Transverse colon (tissue), 3 donors: ENCODE measurements around the gene CDK18.

Experiments used
- EP300 ChIP-seq: sonication (generic); formaldehyde crosslinking; IDR thresholded peaks from one replicate; pipeline ENCODE4 v1.6.1; 2017; ENCODE audit warnings: antibody characterized with exemption, low read depth
- POLR2A ChIP-seq: fragments of 450-650 bp; IDR thresholded peaks from one replicate; pipeline ENCODE4 v1.6.1; 2016; ENCODE audit warnings: antibody characterized with exemption, mild to moderate bottlenecking, moderate library complexity
- TF ChIP-seq, protein P1 (sequence below), 5 experiments: fragments of 200-600 bp in 3 of 5; fragments of 450-650 bp in 2 of 5; sonication (generic) in 3 of 5; IDR thresholded peaks; 1 replicate in 2 of 5; 2 replicates in 3 of 5; pipeline ENCODE4 v1.5.1; 2016 to 2017; ENCODE audit warnings: antibody characterized with exemption in 5 of 5, inconsistent platforms in 3 of 5, mild to moderate bottlenecking in 2 of 5, moderate library complexity in 1 of 5

- TF ChIP-seq, protein P1, sequence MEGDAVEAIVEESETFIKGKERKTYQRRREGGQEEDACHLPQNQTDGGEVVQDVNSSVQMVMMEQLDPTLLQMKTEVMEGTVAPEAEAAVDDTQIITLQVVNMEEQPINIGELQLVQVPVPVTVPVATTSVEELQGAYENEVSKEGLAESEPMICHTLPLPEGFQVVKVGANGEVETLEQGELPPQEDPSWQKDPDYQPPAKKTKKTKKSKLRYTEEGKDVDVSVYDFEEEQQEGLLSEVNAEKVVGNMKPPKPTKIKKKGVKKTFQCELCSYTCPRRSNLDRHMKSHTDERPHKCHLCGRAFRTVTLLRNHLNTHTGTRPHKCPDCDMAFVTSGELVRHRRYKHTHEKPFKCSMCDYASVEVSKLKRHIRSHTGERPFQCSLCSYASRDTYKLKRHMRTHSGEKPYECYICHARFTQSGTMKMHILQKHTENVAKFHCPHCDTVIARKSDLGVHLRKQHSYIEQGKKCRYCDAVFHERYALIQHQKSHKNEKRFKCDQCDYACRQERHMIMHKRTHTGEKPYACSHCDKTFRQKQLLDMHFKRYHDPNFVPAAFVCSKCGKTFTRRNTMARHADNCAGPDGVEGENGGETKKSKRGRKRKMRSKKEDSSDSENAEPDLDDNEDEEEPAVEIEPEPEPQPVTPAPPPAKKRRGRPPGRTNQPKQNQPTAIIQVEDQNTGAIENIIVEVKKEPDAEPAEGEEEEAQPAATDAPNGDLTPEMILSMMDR (IDR thresholded peaks at IDR 0.05): no peak
- TF ChIP-seq POLR2A (no peak), EP300 (no peak)
Observed at GRCh38 chr1:205514211-205515142, 10.0 kb downstream of the CDK18 start.
